HepG2 (cell line): ENCODE results near the gene COMT. TPM values are rescaled to one million over a fixed set of nuclear protein-coding genes. Genes with fewer than 3 reads are reported as not detected.

Source experiments
- ATAD3A ChIP-seq: sonication (generic); formaldehyde crosslinking; IDR thresholded peaks from 2 replicates; pipeline ENCODE4 v1.4.0; 2020; ENCODE audit warnings: missing genetic modification reagents
- CBX1 ChIP-seq: IDR thresholded peaks from one replicate; pipeline ENCODE4 v1.6.1; 2016; ENCODE audit warnings: antibody characterized with exemption, low read depth
- ERF ChIP-seq: IDR thresholded peaks from 2 replicates; pipeline ENCODE4 v1.6.1; 2018; ENCODE audit warnings: missing biosample characterization, missing genetic modification reagents
- HHEX ChIP-seq: IDR thresholded peaks from 2 replicates; pipeline ENCODE4 v1.6.1; 2016; ENCODE audit warnings: control low read depth
- HOXD1 ChIP-seq: sonication (generic); formaldehyde crosslinking; IDR thresholded peaks from 2 replicates; pipeline ENCODE4 v1.5.0; 2020; ENCODE audit warnings: missing genetic modification reagents
- JUNB ChIP-seq: sonication (generic); formaldehyde crosslinking; IDR thresholded peaks from 2 replicates; pipeline ENCODE4 v1.8.0; 2022; ENCODE audit warnings: missing genetic modification reagents, mild to moderate bottlenecking, borderline replicate concordance
- KDM3A ChIP-seq: IDR thresholded peaks from 2 replicates; pipeline ENCODE4 v1.6.1; 2018; ENCODE audit warnings: low read depth, missing compliant biosample characterization
- KMT2A ChIP-seq: sonication (generic); formaldehyde crosslinking; IDR thresholded peaks from 2 replicates; pipeline ENCODE4 v1.4.0; 2020; ENCODE audit warnings: missing genetic modification reagents
- MLLT10 ChIP-seq: sonication (generic); formaldehyde crosslinking; IDR thresholded peaks from 2 replicates; pipeline ENCODE4 v1.4.0; 2020; ENCODE audit warnings: missing genetic modification reagents
- MTF1 ChIP-seq: sonication (generic); formaldehyde crosslinking; IDR thresholded peaks from 2 replicates; pipeline ENCODE4 v1.5.0; 2020; ENCODE audit warnings: missing genetic modification reagents
- PHB2 ChIP-seq: fragments of 450-650 bp; IDR thresholded peaks from 2 replicates; pipeline ENCODE4 v1.6.1; 2018; ENCODE audit not compliant: partially characterized antibody
- PITX1 ChIP-seq: sonication (generic); formaldehyde crosslinking; IDR thresholded peaks from 2 replicates; pipeline ENCODE4 v1.5.1; 2020; ENCODE audit warnings: mild to moderate bottlenecking, missing genetic modification reagents
- RBFOX2 ChIP-seq: fragments of 200-400 bp; formaldehyde crosslinking; IDR thresholded peaks from 2 replicates; pipeline ENCODE4 v1.6.1; 2017; ENCODE audit warnings: low read depth, mild to moderate bottlenecking, low read length
- REL ChIP-seq: sonication (generic); formaldehyde crosslinking; conservative IDR thresholded peaks from 2 replicates; pipeline ENCODE4 v1.8.0; 2022; ENCODE audit warnings: mild to moderate bottlenecking, missing genetic modification reagents, moderate library complexity
- SALL1 ChIP-seq: sonication (generic); formaldehyde crosslinking; IDR thresholded peaks from 2 replicates; pipeline ENCODE4 v1.8.0; 2022; ENCODE audit warnings: mild to moderate bottlenecking, missing genetic modification reagents
- SUZ12 ChIP-seq: fragments of 150-350 bp; IDR thresholded peaks from 2 replicates; pipeline ENCODE4 v1.6.1; 2014; ENCODE audit warnings: low read depth, low read length
- SYNCRIP ChIP-seq: fragments of 200-400 bp; formaldehyde crosslinking; IDR thresholded peaks from 2 replicates; pipeline ENCODE4 v1.6.1; 2018; ENCODE audit warnings: mild to moderate bottlenecking, low read depth, low read length; ENCODE audit not compliant: insufficient read depth
- TBX2 ChIP-seq: sonication (generic); formaldehyde crosslinking; IDR thresholded peaks from 2 replicates; pipeline ENCODE4 v1.5.0; 2020; ENCODE audit warnings: missing genetic modification reagents, mild to moderate bottlenecking, borderline replicate concordance
- TOE1 ChIP-seq: sonication (generic); formaldehyde crosslinking; IDR thresholded peaks from 2 replicates; pipeline ENCODE4 v1.4.0; 2020; ENCODE audit warnings: mild to moderate bottlenecking, missing genetic modification reagents
- ZFP36L2 ChIP-seq: sonication (generic); formaldehyde crosslinking; IDR thresholded peaks from 2 replicates; pipeline ENCODE4 v1.4.0; 2020; ENCODE audit warnings: missing genetic modification reagents
- ZNF264 ChIP-seq: sonication (generic); formaldehyde crosslinking; IDR thresholded peaks from 2 replicates; pipeline ENCODE4 v1.4.0; 2020; ENCODE audit warnings: missing genetic modification reagents
- ZNF569 ChIP-seq: sonication (generic); formaldehyde crosslinking; IDR thresholded peaks from 2 replicates; pipeline ENCODE4 v1.5.0; 2020; ENCODE audit warnings: mild to moderate bottlenecking, missing genetic modification reagents, moderate library complexity, borderline replicate concordance
- ZNF614 ChIP-seq: IDR thresholded peaks from 2 replicates; pipeline ENCODE4 v1.6.1; 2018; ENCODE audit warnings: missing biosample characterization, missing genetic modification reagents, inconsistent platforms, borderline replicate concordance
- ZNF674 ChIP-seq: sonication (generic); formaldehyde crosslinking; IDR thresholded peaks from 2 replicates; pipeline ENCODE4 v1.5.0; 2020; ENCODE audit warnings: low read depth, mild to moderate bottlenecking, missing genetic modification reagents
- ZNF713 ChIP-seq: sonication (generic); formaldehyde crosslinking; IDR thresholded peaks from 2 replicates; pipeline ENCODE4 v1.4.0; 2020; ENCODE audit warnings: mild to moderate bottlenecking, missing genetic modification reagents
- ZNF777 ChIP-seq: sonication (generic); formaldehyde crosslinking; IDR thresholded peaks from 2 replicates; pipeline ENCODE4 v1.4.0; 2020; ENCODE audit warnings: missing genetic modification reagents
- ZNF879 ChIP-seq: sonication (generic); formaldehyde crosslinking; IDR thresholded peaks from 2 replicates; pipeline ENCODE4 v1.8.1; 2023; ENCODE audit warnings: missing genetic modification reagents
- polyA plus RNA-seq, 8 experiments: library from polyadenylated mRNA; depleted of rRNA in 3 of 8; stranded (reverse) in 7 of 8; unstranded in 1 of 8; fragments of >200 nt; fragmentation: Illumina TruSeq in 4 of 8; extraction: Trizol in 4 of 8; gene quantifications; 2 replicates each; pipeline versions ENCODE4 v1.2.1 to v1.2.3, GENCODE V29; 2011 to 2016; ENCODE audit warnings: low read depth in 4 of 8, missing spikeins in 1 of 8, mixed read lengths in 1 of 8; ENCODE audit not compliant: insufficient read depth in 1 of 8
- total RNA-seq, 5 experiments: library from RNA; depleted of rRNA; stranded (reverse); fragments of >200 nt; fragmentation: Illumina TruSeq; extraction: Trizol; gene quantifications; 2 replicates each; pipeline ENCODE4 v1.2.3, GENCODE V29; 2016; ENCODE audit warnings: low read depth in 1 of 5
- TF ChIP-seq, protein P1 (sequence below): IDR thresholded peaks from 2 replicates; pipeline ENCODE4 v1.4.0; 2020; ENCODE audit warnings: mild to moderate bottlenecking, missing genetic modification reagents

COMT gene
- total and polyA plus RNA-seq, 2 of the 13 experiments (the other 11 are each of a cell fraction or from before 2014, with no cell fraction given), result 156 to 162 TPM

DNA sequence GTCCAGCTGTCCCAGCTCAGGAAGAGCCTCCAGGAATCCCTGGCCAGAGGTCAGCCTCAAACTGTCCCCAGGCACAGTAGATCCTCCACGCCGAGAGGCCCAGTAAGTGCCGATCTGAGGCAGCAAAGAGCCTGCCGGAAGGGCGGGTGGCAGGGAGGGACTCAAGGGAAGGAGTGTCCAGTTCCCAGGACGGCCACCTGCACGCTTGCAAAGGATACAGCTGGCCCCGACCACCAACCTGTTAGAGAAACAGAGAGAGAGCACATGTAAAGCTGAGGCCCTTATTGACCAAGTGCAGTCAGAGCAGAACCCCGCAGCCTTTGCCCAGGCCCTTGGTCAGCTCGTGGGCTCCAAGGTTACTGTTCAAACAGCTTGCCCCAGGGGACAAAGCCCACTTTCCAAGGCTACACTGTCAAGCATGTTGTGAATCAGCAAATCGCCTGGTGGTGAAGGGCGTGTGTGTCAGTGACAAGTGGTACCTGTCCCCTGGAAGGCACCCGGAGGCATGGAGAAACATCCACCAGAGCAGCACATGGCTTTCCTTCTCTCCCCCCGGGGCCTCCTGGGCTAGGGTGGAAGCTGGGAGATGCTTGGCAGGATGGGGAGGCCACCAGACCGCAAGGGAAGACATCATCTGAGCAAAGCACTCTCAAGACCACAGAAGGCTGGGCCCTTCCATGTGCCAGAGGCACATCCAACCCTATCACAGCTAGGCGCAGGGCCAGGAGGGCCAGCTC, 42.6 kb upstream of the COMT start (continued):
- no peak for TF ChIP-seq ZNF264 (CRISPR knock-in tag)
- TF ChIP-seq HHEX (CRISPR knock-in tag), result no peak
- TF ChIP-seq, protein P1, sequence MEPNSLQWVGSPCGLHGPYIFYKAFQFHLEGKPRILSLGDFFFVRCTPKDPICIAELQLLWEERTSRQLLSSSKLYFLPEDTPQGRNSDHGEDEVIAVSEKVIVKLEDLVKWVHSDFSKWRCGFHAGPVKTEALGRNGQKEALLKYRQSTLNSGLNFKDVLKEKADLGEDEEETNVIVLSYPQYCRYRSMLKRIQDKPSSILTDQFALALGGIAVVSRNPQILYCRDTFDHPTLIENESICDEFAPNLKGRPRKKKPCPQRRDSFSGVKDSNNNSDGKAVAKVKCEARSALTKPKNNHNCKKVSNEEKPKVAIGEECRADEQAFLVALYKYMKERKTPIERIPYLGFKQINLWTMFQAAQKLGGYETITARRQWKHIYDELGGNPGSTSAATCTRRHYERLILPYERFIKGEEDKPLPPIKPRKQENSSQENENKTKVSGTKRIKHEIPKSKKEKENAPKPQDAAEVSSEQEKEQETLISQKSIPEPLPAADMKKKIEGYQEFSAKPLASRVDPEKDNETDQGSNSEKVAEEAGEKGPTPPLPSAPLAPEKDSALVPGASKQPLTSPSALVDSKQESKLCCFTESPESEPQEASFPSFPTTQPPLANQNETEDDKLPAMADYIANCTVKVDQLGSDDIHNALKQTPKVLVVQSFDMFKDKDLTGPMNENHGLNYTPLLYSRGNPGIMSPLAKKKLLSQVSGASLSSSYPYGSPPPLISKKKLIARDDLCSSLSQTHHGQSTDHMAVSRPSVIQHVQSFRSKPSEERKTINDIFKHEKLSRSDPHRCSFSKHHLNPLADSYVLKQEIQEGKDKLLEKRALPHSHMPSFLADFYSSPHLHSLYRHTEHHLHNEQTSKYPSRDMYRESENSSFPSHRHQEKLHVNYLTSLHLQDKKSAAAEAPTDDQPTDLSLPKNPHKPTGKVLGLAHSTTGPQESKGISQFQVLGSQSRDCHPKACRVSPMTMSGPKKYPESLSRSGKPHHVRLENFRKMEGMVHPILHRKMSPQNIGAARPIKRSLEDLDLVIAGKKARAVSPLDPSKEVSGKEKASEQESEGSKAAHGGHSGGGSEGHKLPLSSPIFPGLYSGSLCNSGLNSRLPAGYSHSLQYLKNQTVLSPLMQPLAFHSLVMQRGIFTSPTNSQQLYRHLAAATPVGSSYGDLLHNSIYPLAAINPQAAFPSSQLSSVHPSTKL, result peak; percentile 73
- TF ChIP-seq ERF (CRISPR knock-in tag), result peak; percentile 43; the same call in 1 of the 2 replicates
- no peak; the same call in 1 of the 2 replicates for TF ChIP-seq KDM3A (CRISPR knock-in tag)
- TF ChIP-seq REL (CRISPR knock-in tag), result no peak
- TF ChIP-seq KMT2A, result no peak
- no peak for TF ChIP-seq SYNCRIP
- TF ChIP-seq MLLT10 (CRISPR knock-in tag), result no peak
- no peak for TF ChIP-seq MTF1
- 0 out of 2 replicates have a peak, but pooled peaks have one; percentile 18 for TF ChIP-seq ZNF614 (CRISPR knock-in tag)
- TF ChIP-seq ZNF777 (CRISPR knock-in tag), result no peak
- TF ChIP-seq ZFP36L2 (CRISPR knock-in tag), result no peak
- TF ChIP-seq ATAD3A (CRISPR knock-in tag), result no peak
- no peak for TF ChIP-seq PHB2
- peak; percentile 74 for TF ChIP-seq SALL1
- TF ChIP-seq PITX1, result peak; percentile 82
- no peak for TF ChIP-seq JUNB
- TF ChIP-seq TOE1 (CRISPR knock-in tag), result no peak
- no peak for TF ChIP-seq CBX1
- no peak; the same call in 1 of the 2 replicates for TF ChIP-seq TBX2 (CRISPR knock-in tag)
- no peak for TF ChIP-seq ZNF674
- no peak for TF ChIP-seq ZNF713 (CRISPR knock-in tag)
- no peak for TF ChIP-seq RBFOX2
- no peak for TF ChIP-seq HOXD1
- no peak for TF ChIP-seq ZNF879
- no peak for TF ChIP-seq ZNF569 (CRISPR knock-in tag)
- no peak for TF ChIP-seq SUZ12
